BE2C (cell line): ENCODE measurements around the gene ALPK3.

ENCODE experiments used
- DNase-seq: peaks from one replicate; pipeline ENCODE4 v3.0.0-alpha.2; 2020
- H3K27me3 ChIP-seq: fragments of 250-450 bp; sonication (Bioruptor Pico); 2 replicates; pipeline ENCODE4 v1.5.1; 2020; ENCODE audit warnings: mild to moderate bottlenecking
- H3K36me3 ChIP-seq: fragments of 250-450 bp; sonication (Bioruptor Pico); 2 replicates; pipeline ENCODE4 v1.5.1; 2020; ENCODE audit warnings: mild to moderate bottlenecking
- H3K4me1 ChIP-seq: fragments of 250-450 bp; sonication (Bioruptor Pico); 2 replicates; pipeline ENCODE4 v1.5.1; 2020
- H3K4me3 ChIP-seq: 2 replicates; pipeline ENCODE4 v1.5.1; 2011; ENCODE audit warnings: low read depth, low read length
- H3K9me3 ChIP-seq: fragments of 250-450 bp; sonication (Bioruptor Pico); 2 replicates; pipeline ENCODE4 v1.5.1; 2020
- TF ChIP-seq, protein P1 (sequence below): IDR thresholded peaks from 2 replicates; pipeline ENCODE4 v1.5.1; 2012; ENCODE audit warnings: mild to moderate bottlenecking, low read depth, low read length

ALPK3 gene

DNA sequence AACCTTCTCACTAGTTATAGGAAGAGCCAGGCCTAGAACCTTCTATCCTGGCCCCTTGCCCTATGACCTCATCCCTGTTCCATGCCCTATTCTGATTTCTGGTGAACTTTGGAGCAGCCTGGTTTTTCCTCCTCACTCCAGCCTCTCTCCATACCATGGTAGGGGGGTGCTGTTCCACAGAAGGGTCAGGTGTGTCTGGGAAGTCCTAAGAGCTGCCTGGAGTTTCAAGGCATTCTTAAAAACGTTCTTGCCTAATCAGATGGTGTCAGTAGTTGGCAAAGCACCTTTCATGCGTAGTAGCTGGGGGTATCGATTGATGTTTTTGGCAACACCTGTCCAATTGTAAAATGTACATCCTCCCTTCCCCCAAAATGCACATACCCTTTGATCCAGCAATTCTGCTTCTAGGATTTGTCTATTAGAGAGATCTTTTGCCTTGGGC, 16.8 kb upstream of the ALPK3 start:
- no peak for DNase-seq
- TF ChIP-seq, protein P1, sequence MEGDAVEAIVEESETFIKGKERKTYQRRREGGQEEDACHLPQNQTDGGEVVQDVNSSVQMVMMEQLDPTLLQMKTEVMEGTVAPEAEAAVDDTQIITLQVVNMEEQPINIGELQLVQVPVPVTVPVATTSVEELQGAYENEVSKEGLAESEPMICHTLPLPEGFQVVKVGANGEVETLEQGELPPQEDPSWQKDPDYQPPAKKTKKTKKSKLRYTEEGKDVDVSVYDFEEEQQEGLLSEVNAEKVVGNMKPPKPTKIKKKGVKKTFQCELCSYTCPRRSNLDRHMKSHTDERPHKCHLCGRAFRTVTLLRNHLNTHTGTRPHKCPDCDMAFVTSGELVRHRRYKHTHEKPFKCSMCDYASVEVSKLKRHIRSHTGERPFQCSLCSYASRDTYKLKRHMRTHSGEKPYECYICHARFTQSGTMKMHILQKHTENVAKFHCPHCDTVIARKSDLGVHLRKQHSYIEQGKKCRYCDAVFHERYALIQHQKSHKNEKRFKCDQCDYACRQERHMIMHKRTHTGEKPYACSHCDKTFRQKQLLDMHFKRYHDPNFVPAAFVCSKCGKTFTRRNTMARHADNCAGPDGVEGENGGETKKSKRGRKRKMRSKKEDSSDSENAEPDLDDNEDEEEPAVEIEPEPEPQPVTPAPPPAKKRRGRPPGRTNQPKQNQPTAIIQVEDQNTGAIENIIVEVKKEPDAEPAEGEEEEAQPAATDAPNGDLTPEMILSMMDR, result no peak
- peaks cover 35% of the 10 kb centered on the region for H3K36me3 ChIP-seq

DNA sequence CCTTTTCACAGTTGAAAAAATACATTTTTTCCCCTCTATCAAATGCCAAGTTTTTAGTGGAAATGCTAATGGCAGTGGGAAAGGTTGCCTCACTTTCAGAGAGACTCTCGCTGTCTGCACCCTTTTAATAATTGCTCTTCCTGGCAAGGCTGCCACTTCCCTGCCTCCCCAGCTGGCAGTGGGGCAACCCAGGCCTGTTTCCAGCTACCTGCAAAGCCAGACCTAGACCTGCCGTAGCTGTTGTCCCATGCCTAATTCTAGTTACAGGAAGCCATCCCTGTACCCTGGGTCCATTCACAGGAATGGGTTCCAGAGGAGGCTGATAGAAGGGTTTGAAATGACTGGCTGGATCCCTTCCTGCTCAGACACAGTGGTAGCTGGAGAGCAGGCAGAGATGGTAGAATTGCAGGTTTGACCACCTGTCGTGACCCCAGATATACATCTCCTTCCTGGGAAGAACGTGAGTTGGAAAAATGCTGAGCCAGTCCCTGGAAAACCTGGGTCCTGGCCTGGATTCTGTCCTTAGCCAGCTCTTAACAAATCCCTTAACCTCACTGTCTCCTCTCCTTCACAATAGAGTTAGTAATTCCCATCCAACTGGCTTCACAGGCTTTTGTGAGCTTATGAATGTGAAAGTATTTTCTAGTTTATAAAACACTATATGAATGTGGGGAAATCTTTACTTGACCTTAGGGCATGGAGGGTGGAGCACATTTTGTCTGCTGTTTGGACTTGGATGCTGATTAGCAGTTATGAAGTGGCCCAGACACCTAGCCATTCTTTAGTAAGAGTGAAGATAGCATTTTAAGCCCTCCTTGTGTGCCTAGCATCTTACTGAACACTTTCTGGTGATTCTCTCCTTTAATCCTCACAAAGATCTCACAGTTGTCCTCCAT, 12.9 kb upstream of the ALPK3 start:
- H3K4me1 ChIP-seq, result no peaks in the 10 kb centered on the region
- no peaks in the 10 kb centered on the region for H3K9me3 ChIP-seq
- H3K36me3 ChIP-seq, result peaks cover 22% of the 10 kb centered on the region
- H3K27me3 ChIP-seq, result no peaks in the 10 kb centered on the region
- no peak for DNase-seq
- H3K4me3 ChIP-seq, result no peak overlapping the region
- TF ChIP-seq, protein P1, result no peak

More for the DNA sequence above, 16.8 kb upstream of the ALPK3 start:
- no peaks in the 10 kb centered on the region for H3K9me3 ChIP-seq
- H3K27me3 ChIP-seq, result no peaks in the 10 kb centered on the region
- no peak overlapping the region for H3K4me3 ChIP-seq
- H3K4me1 ChIP-seq, result no peaks in the 10 kb centered on the region

DNA sequence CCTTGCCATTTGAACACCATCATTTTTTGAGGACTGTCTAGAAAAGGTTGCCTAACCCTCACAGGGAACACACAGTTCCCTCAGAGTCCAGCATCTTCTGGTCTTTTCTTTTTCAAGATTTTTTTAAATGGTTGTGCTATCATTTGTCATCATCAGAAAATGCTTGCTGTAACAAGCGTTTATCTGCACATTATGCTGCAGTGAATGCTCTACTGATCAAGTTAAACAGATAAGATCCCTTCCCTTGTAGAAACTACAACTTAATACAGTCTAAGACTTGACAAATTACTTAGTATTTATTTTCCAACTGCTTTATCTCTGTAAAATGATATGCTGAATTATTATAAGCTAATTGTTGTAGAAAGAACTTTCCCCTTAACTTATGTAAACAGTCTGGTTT, 11.9 kb upstream of the ALPK3 start:
- Histone ChIP-seq H3K4me3 (no peak overlapping the region), H3K4me1 (no peaks in the 10 kb centered on the region), H3K36me3 (peaks cover 12% of the 10 kb centered on the region), H3K9me3 (no peaks in the 10 kb centered on the region), H3K27me3 (no peaks in the 10 kb centered on the region)
- DNase-seq, result no peak
- TF ChIP-seq, protein P1, result no peak

DNA sequence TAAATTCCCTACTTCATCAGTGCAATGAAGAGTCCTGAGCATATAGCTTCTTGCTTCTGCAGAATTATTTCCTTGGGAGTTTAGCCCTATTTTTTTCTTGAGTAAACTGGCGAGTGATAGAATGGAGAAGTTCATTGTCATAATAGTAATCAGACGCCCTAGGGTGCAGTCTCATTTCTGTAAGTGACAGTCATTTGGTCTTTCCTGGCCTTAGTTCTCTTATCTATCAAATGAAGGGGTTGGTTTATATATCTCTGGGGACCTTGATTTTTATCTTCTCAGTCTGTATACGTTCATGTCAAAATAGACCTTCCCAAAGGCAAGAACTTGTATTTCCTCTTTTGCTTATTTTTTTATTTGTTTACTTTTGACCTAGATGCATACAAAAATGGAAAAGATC, 9.9 kb upstream of the ALPK3 start:
- TF ChIP-seq, protein P1, result no peak
- Histone ChIP-seq H3K36me3 (no peaks in the 10 kb centered on the region; the same call in 1 of the 2 replicates), H3K9me3 (no peaks in the 10 kb centered on the region), H3K4me3 (no peak overlapping the region), H3K27me3 (no peaks in the 10 kb centered on the region), H3K4me1 (no peaks in the 10 kb centered on the region)
- DNase-seq, result no peak

DNA sequence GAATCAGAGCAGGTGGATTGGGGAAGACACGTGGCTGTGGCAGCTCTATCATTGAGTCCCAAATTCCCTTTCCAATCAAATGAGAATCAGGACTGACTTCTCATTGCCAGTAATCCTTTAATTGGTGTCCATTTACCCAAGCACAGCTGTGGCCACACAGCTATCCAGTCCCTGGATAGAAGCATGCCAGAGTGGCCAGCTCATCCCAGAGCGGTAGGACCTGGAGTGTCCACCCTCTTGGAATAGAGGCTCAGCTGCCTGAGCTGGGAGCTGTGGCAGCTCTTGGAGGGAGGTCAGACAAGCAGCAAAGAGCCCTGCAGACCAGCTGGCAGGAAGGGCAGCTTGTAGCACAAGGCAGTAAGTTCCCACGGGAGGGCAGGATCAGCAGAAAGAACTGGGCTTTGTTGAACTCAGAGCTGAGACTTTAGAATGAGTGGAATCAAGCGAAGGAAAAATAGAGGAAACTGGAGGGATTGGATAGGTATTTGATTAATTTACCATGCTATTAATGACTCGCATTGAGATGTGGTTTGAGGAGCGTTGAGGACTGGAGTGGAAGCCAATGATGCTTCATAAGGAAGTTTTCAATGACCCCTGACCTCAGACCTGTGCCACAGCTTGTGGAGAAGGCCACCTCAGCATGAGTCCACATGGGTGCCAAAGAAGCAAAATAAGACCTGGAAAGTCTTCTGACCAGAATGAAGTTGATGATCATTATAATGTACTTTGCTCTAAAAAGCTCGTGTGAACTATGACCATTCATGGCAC, 6.9 kb upstream of the ALPK3 start:
- Histone ChIP-seq H3K4me3 (no peak overlapping the region), H3K4me1 (no peaks in the 10 kb centered on the region), H3K27me3 (no peaks in the 10 kb centered on the region), H3K9me3 (no peaks in the 10 kb centered on the region), H3K36me3 (no peaks in the 10 kb centered on the region)
- TF ChIP-seq, protein P1, result no peak
- no peak for DNase-seq
